ENCODE results near the gene ZMAT5.

GRCh38 chr22:29765905-29766631 lies 739 bp downstream of the ZMAT5 start:
- no peak for TF ChIP-seq POLR2AphosphoS5 (IDR thresholded peaks at IDR 0.05)
- no peak for TF ChIP-seq POLR2A (IDR thresholded peaks at IDR 0.05)
- no peak for TF ChIP-seq CTCF (IDR thresholded peaks at IDR 0.05)
- TF ChIP-seq EP300 (IDR thresholded peaks at IDR 0.05): no peak
